HG03457 (cell line): Measurements from ENCODE around the gene ANKRD33.

Source experiments
- ATAC-seq: cut with Tn5 transposase; IDR thresholded peaks from one replicate; pipeline ENCODE4 v1.9.1; 2021; ENCODE audit warnings: moderate number of reproducible peaks; ENCODE audit not compliant: unreplicated experiment

Gene ANKRD33

DNA sequence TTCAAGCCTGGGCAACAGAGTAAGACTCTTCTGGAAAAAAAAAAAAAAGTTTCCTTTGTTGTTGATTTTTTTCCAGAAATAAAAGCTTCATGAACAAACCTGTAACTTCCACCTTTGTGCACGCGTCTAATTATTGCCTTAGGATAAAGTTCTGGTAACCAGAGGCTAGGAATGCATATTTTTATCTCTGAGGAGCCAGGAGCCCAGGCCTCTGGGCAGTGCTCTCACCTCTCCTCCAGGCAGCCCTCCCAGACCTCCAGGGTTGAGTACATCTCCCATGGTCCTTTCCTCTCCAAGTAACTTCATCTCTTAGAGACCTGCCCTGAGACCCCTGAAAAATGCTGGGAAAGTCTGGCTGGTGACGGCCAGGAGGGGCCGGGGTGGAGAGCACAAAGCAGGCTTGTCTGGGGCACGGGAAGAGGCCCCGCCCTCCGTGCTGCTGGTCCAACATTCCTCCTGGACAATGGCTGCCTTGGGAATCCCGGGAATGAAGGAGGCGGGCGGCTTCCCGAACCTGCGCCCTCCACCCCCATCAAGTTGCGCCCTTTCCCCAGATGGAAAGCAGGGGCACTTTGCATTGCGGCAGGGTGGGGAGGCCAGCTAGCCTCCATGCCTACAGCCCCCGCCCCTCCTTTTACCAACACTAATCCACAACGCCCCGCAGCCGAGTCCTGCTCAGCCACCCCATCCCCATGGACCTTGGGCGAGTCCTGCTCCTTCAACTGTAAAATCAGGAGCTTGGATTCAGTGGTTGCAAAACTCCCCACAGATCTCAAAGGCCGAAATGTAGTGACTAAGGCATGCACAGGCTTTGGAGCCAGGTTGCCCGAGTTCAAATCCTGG lies 32.1 kb upstream of the ANKRD33 start:
- no peak for ATAC-seq

DNA sequence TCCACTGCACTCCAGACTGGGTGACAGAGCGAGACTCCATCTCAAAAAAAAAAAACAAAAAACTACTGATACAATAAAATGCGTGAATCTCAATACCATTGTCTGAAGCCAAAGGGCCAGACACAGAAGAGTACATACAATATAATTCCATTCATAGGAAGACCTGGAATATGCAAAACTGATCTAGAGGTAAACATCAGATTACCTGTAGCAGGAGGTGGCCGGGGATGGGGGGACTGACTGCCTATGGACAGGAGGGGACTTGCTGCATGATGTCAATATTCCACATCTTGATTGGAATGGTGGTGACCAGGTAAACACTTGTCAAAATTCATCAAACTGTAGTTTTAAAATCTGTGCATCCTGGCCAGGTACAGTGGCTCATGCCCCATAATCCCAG lies 26.9 kb upstream of the ANKRD33 start:
- no peak for ATAC-seq

DNA sequence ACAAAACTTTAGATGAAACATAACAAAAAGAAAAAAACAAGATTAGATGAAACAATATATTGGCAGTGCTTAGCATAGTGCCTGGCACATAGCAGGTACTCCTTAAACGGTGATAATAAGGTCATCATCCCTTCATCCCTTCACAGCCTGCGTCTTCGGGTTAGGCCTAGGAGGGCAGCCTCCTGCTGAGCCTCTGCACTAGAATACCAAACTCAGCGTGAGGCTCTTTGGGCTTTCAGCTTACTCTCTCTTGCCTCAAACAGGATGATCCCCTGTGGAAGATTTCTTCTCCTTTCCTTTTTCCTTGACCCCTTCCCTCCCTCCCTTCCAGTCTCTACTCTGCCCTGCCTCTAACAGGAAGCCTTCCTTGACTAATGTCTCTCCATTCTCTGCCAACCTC lies 25.0 kb upstream of the ANKRD33 start:
- no peak for ATAC-seq

DNA sequence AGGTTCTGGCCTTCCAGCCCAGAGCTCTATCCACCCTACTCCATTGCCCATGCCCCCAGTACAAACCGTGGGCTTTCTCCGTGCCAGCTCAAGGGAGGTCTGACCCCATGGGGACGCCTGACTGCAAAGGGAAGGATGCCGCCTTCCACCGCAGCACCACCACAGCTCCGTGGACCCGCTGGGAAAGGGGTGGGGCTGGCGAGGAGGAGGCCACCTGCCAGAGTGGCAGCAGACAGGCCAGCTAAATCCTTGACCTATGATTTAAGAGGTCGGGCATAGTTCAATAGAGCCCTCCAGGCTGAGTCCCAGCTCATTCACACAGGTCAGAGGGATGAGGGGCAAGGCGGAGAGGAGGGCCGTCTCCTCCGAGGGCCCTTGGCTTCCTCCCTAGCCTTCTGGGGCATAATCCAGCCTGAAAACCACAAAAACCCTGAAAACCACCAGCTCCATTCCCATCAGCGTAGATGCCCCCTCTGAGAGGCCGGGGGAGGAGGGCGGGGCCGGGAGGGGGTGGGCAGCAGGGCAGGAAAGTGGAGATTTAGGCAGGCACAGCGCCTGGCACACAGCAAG lies 24.5 kb upstream of the ANKRD33 start:
- no peak for ATAC-seq

DNA sequence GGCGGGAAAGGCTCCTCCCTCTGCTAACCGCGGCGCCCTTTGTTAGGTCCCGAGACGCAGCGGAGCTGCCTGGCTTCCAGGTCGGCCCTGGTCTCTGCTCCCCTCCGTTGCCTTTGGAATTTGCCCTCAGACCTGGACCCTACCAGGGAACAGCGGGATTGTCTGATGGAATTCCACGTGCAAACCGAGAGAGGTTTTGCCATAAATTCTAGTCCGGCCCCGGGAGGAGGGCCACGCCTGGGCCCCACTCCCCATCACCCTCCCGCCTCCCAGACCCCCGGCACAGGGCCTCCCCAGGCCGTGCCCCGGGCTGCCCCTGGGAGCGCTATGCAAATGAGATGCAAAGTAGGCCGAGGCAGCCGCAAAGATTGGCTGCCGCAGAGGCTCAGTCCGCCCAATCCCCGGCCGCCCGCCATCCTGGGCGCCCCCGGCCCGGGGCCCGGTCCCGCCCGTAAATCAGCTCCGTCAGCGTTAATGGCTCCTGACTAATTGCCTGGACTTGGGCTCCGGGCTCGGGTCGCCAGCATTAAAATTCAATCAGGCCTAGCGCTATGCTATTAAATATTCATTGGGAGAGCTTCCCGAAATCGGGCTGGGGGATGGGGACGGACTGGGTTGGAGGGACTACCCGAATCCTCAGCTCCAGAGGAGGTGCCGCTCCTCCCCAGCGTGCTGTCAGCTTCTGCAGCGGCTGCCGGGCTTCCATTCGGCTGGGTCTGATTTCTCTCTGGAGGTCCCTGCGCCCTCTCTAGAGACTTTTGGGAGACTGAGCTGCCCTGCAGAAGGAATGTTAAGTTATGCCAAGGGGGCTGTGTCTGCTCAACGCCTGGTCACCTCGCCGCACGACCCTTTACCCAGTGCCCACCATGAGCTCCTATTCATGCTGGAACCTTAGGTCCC lies 23.7 kb upstream of the ANKRD33 start:
- ATAC-seq = no peak

DNA sequence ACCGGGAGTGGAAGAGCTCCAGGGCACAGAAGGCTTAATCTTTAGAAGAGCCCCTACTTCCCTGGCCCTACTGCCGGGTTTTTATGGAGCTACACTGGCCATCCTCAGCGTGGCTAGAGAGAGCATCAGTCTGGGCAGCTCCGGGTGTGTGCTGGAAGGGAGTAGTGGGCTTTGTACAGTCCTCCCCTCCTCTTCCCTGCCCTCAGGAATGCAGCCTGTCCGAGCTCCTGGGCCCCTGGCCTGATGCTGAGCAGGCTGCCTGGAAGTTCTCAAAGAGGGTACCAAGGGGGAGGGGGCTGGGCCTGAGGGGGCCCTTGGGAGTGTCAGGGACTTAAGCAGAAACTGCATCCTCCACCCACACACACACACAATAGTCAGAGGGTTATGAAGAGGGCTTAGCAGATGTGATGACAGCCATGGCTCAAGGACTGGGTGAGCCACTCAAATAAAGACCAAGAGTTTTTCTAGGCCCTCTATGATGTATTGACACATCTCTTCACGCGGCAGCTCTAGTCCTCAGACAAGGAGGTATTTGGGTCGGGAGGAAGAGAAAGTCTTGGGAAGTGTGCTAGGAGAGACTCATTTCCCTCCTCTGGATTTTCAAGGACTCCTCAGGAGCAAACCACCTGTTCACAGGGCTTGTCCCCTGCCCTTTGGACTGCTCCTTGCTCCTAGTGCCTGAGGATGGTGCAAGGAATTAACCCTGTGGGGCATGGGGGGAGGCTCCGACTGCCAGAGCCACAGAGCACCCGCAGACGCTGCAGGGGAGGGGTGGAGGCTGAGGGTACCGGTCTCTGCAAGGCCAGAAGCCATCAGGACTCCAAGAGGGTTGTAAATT lies 22.9 kb upstream of the ANKRD33 start:
- ATAC-seq = no peak

DNA sequence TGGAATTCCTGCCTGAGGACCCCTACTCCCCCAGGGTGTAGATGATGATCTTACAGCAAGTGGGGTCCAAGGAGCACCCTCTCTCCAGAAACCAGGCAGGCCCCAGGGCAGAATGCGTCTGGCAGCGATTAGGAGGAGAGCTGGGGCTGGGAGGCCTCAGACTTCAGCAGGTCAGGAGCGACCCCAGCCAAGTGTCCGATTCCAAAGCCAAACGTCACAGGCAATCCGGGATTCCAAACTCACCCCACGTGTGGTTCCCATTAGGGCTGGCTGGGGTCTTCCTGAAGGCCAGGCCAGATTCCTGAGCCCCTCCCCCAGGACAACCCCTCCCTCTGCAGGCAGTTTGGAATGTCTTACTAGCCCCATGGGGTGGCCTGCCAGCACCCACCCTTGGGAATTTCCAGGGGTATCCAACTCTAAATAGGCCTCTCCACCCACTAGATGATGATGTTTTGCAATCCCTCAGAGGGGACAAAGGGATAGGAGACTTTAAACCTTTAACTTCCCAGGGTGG lies 22.1 kb upstream of the ANKRD33 start:
- no peak for ATAC-seq

DNA sequence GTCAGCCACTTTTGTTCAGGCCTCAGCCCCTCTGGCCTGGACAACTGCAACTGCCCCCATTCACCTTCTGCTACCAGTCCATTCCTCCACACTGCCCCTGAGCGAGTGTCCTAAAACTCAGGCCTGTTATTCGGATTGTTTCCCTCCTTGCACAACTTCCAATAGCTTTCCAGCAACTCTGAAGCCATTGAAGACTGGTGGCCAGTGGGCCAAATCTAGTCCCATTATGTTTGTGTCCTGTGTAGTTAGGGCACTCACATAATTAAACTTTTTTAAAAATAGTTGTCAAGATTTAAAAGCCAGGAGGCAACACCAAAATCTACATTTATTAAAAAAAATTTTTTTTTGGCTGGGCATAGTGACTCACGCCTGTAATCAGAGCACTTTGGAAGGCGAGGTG lies 21.6 kb upstream of the ANKRD33 start:
- ATAC-seq = no peak

DNA sequence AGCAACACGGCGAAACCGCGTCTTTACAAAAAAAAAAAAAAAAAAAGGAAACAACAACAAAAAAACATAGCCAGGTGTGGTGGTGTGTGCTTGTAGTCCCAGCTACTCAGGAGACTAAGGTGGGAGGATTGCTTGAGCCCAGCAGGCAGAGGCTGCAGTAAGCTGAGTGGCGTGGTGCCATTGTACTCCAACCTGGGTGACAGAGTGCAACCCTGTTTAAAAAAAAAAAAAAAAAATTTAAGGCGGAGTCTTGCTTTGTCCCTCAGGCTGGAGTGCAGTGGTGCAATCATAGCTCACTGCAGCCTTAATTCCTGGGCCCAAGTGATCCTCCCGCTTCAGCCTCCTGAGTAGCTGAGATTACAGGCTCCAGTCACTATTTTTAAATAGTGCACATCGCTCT lies 21.1 kb upstream of the ANKRD33 start:
- no peak for ATAC-seq

DNA sequence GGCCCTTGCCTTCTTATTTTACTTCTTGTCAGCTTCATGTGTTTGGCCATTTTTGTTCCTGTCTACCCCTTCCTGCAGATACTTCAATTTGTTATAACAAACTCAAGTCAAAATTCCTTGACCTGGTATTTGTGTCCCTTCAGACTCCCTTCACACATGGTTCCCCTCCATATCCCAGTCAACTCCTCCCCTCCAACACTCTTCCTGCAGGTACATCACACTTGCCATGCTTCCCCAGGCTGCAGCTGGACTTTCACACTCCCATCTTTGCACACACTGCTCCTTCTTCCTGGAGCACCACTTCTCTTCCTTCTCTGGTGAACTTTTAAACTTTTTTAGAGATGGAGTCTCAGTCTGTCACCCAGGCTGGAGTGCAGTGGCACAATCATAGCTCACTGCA lies 20.5 kb upstream of the ANKRD33 start:
- ATAC-seq = no peak

DNA sequence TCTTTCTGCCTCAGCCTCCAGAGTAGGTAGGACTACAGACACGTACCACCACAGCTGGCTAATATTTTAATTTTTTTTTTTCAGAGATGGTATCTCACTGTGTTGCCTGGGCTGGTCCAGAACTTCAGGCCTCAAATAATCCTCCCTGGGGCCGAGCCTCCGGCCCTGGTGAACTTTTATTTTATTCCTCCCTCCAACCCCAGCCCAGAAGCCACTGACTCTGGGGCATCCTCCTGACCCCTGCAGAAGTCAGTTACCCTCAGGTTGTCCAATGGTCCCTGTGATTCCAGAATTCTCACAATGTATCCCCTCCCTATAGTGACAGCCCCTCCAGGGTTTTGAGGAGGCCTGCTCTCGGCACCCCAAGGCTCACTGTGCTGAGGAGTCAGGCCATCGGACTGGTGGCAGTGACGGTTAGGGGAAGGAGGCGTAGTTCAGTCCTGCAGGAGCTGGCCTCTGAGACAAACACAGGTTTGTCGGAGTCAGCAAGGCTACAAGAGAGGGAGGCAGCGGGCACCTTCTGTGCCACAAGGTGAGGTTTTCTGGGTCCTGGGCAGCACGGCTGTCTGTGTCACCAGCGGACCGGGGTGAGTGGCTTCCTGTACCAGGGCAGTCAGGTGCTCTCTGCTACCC lies 20.0 kb upstream of the ANKRD33 start:
- ATAC-seq = no peak

DNA sequence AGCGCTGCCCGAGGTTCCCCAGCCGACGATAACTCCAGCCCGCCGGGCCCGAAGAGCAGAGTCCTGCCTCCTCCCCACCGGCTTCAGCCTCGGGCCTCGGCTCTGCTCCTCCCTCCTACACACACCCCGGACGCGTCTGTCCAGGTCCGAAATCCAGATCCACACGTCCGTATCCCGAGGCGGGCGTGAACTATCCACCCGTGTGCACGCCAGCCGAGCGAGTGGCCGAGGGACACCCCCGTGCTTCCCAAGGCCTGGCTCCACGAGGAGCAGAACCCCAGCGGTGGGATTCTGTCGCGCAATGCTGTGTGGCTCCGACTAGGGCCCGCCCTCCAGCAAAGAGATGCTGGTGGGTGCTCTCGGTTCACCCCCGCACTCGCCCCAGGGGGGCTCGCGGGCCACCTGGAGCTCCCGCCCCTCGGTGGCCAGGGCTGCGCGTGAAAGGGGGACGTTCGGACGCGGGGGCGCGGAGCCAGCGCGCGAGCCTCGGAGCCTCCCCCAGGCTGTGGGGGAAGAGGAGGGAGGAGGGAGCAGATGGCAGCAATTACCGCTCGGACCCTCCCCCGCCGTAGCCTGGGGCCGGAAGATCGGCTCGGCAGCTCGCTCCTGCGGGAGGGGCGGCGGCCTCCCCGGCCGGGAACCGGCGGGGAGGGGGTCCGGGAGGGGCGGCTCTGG lies 18.9 kb upstream of the ANKRD33 start:
- no peak for ATAC-seq

DNA sequence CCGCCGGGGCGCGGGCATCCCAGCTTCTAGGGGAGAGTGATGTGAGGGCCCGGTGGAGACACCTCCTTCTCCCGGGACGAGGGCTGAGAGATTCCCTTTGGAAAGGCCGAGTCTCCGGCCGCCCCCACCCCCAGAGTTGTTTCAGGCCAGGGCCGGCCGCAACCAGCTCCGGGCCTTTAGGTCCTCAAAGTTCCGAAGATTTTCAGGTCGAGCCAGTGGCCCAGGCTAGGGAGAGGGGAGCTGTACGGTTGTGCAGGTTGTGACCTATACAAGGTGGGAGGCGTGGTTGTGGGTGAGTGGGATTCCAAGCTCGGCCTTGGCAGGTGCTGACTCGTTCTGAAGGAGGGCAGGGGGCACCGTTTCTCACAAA lies 18.4 kb upstream of the ANKRD33 start:
- ATAC-seq = no peak

DNA sequence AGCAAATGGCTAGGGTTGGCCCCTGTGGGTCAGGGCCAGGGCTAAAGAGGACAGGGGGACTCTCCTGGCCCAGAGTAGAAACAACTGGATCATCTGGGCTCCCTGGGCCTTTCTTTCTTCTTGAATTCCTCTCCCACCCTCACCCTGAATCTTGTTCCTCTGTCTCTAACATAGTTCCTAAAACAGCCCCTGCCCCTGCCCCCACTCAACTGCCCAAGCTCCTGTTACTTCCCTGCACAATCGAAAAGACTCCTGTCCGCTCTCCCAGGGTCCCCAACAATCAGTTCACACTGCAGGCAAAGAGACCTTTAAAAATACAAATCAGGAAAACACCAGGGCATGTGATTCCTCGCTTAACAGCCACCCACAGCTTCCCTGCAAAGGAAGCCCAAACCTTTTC lies 18.0 kb upstream of the ANKRD33 start:
- no peak for ATAC-seq

DNA sequence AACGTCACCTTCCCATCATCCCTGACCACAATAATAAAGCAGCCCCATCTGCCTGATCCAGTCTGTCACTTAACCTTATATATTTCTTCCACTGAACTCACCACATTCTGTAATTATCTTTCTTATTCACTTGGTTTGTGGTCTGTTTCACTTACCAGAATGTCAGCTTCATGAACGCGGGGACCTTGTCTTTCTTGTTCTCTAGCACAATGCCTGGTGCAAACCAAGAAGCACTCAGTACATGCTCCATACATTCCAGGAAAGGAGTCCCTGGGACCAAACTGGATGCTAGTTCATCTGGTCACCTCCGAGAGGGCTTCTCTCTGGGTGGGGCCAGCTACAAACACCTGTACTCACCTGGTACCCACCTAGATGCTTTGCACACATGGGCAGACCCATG lies 17.4 kb upstream of the ANKRD33 start:
- ATAC-seq = no peak

DNA sequence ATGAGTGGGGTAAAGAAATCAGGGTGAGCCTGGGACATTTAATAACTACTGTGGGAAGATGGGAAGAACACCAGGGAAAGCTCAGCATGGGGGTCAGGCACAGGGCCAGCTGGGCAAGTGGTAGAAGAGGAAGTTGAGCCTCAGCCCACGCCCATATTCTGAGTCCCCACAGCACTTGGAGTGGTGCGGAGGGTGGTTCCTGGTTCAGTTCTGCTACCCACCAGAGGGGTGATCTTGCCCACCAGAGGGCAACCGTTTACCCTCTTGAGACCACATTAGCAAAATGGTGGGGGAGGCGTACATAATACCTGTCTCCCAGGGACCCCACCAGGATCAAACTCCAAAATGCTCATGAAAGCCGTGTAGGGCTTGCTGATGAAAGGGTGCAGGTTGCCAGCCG lies 16.8 kb upstream of the ANKRD33 start:
- ATAC-seq = no peak

DNA sequence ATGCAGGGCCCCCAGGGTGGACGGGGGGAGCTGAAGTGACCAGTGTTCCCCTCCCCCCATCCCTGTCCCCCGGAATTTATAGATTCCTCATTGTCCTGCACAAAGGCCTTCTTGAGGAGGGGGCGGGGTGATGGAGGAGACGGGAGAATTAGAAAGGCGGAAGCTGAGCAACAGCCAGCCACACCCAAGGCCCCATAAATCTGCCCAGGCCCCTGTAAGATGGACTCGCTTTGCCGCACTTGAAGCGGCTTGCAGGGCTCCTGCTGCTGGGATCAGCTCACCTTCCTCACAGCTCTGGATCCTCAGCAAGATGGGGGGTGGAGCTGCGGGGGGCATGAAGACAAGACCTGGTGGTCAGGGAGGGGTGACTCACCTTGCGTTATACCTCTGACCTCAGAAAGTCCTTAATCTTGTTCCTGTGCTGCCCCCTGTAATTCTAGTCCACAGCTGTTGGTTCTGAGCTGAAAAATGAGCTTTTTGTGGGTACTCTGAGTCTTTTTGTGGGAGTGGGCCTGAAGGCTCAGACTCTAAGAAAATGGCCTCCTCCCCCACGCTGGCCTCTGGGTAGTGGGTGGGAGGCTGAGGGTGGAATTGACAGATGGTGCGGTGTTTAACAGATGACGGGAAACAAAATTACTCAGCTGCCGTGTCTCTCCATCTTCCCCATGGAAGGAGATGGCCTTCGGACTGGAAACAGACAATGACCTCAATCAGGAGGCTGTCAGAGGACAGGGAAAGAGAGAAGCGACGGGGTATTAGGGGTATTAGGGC lies 15.8 kb upstream of the ANKRD33 start:
- ATAC-seq = no peak

DNA sequence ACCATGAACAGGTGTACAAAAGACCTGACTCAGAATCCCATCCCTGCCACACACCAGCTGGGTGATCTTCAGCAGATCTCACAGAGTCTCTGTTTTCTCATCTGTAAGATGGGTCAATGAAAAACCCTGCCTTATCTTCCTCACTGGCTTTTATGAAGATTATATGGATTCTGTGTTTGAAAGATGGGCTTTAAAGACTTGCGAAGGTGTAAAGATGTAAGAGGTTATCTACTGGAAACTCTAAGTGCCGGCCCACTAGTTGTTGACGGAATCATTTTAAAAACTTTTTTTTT lies 15.3 kb upstream of the ANKRD33 start:
- no peak for ATAC-seq
